Fibroblast of skin of right quadriceps (primary cell): ENCODE data around the gene MSI2.

Source experiments
- DNase-seq: peaks from one replicate; pipeline ENCODE4 v3.0.0-alpha.2; 2013

Gene MSI2

GRCh38 chr17:57589151-57590034 lies 333.1 kb downstream of the MSI2 start:
- no peak for DNase-seq

GRCh38 chr17:57593739-57594462 lies 337.6 kb downstream of the MSI2 start:
- no peak for DNase-seq

- no peak for DNase-seq
Observed at GRCh38 chr17:57594767-57595166, 338.4 kb downstream of the MSI2 start.

- DNase-seq = no peak
Observed at GRCh38 chr17:57595426-57595825, 339.1 kb downstream of the MSI2 start.

GRCh38 chr17:57595947-57596695 lies 339.8 kb downstream of the MSI2 start:
- DNase-seq = no peak

GRCh38 chr17:57597101-57597500 lies 340.8 kb downstream of the MSI2 start:
- no peak for DNase-seq

- DNase-seq = peak; percentile 71
Observed at GRCh38 chr17:57597531-57598453, 341.5 kb downstream of the MSI2 start.

- DNase-seq = no peak
Observed at GRCh38 chr17:57599271-57600045, 343.1 kb downstream of the MSI2 start.

- DNase-seq = peak; percentile 14
Observed at GRCh38 chr17:57600074-57600473, 343.8 kb downstream of the MSI2 start.

- no peak for DNase-seq
Observed at GRCh38 chr17:57601143-57601735, 344.9 kb downstream of the MSI2 start.

GRCh38 chr17:57602896-57603295 lies 346.6 kb downstream of the MSI2 start:
- no peak for DNase-seq

GRCh38 chr17:57603546-57603945 lies 347.2 kb downstream of the MSI2 start:
- DNase-seq = no peak

GRCh38 chr17:57603978-57604377 lies 347.7 kb downstream of the MSI2 start:
- no peak for DNase-seq

- peak; percentile 46 for DNase-seq
Observed at GRCh38 chr17:57604771-57605674, 348.7 kb downstream of the MSI2 start.

GRCh38 chr17:57605675-57606105 lies 349.4 kb downstream of the MSI2 start:
- no peak for DNase-seq

- no peak for DNase-seq
Observed at GRCh38 chr17:57606111-57606875, 350.0 kb downstream of the MSI2 start.

- no peak for DNase-seq
Observed at GRCh38 chr17:57607553-57608120, 351.3 kb downstream of the MSI2 start.

GRCh38 chr17:57608369-57609124 lies 352.2 kb downstream of the MSI2 start:
- DNase-seq = no peak
